ENCODE measurements around the gene ABCC6.

The ABCC6 gene

GRCh38 chr16:16102738-16103137, 120.6 kb downstream of the ABCC6 start:
- H3K36me3 ChIP-seq = peaks cover 32% of the 10 kb centered on the region; the same call in 1 of the 2 replicates

GRCh38 chr16:16101585-16101984, 121.7 kb downstream of the ABCC6 start:
- peaks cover 32% of the 10 kb centered on the region; the same call in 1 of the 2 replicates for H3K36me3 ChIP-seq
- no peaks in the 10 kb centered on the region for H3K27me3 ChIP-seq (ENCODE audit: insufficient read depth, low read depth, severe bottlenecking)
- no peak overlapping the region for H3K4me3 ChIP-seq (ENCODE audit: low read depth, low read length)
- no peaks in the 10 kb centered on the region for H3K9me3 ChIP-seq (ENCODE audit: severe bottlenecking)
- no peak overlapping the region for H3K27ac ChIP-seq
- no peak for DNase-seq
- no peak for TF ChIP-seq CTCF (IDR thresholded peaks at IDR 0.05; ENCODE audit: low read depth, low read length)

More at GRCh38 chr16:16102738-16103137, 120.6 kb downstream of the ABCC6 start:
- Histone ChIP-seq H3K27me3 (ENCODE audit: insufficient read depth, low read depth, severe bottlenecking) (no peaks in the 10 kb centered on the region), H3K9me3 (ENCODE audit: severe bottlenecking) (no peaks in the 10 kb centered on the region), H3K27ac (no peak overlapping the region), H3K4me3 (ENCODE audit: low read depth, low read length) (no peak overlapping the region)
- TF ChIP-seq CTCF (IDR thresholded peaks at IDR 0.05; ENCODE audit: low read depth, low read length) = no peak
- DNase-seq = no peak

- Histone ChIP-seq H3K27me3 (ENCODE audit: insufficient read depth, low read depth, severe bottlenecking) (no peaks in the 10 kb centered on the region), H3K4me3 (ENCODE audit: low read depth, low read length) (no peak overlapping the region), H3K27ac (no peak overlapping the region), H3K36me3 (peaks cover 35% of the 10 kb centered on the region; the same call in 1 of the 2 replicates), H3K9me3 (ENCODE audit: severe bottlenecking) (no peaks in the 10 kb centered on the region)
- DNase-seq = no peak
- no peak for TF ChIP-seq CTCF (IDR thresholded peaks at IDR 0.05; ENCODE audit: low read depth, low read length)
Measured at GRCh38 chr16:16100631-16101030, 122.7 kb downstream of the ABCC6 start.

DNA sequence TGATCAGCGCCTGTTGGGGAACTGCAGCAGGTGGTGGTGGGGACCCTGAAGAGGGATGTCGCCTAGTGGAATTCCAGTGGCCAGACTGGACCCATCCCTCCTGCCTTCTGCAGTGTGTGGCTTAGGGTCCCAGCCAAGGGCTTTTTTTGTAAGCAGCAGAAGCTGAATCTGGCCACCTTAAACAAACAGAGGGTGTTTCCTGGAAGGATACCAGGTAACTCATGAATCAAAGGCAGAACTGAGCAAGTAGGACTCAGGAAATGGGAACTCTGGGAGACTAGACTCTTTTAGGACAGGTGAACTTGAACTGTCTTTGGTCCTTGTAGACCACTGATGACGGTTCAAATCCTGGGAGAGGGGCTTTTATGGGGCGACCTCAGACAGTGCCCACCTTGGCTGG, 124.0 kb downstream of the ABCC6 start:
- Histone ChIP-seq H3K36me3 (peaks cover 33% of the 10 kb centered on the region; the same call in 1 of the 2 replicates), H3K27ac (no peak overlapping the region), H3K9me3 (ENCODE audit: severe bottlenecking) (no peaks in the 10 kb centered on the region), H3K27me3 (ENCODE audit: insufficient read depth, low read depth, severe bottlenecking) (no peaks in the 10 kb centered on the region), H3K4me3 (ENCODE audit: low read depth, low read length) (no peak overlapping the region)
- no peak for DNase-seq
- no peak for TF ChIP-seq CTCF (IDR thresholded peaks at IDR 0.05; ENCODE audit: low read depth, low read length)
